Measurements from ENCODE around the gene CTXN1. TPM values are rescaled to one million over a fixed set of nuclear protein-coding genes. Genes with fewer than 3 reads are reported as not detected.

CTXN1 gene
- total and polyA plus RNA-seq, 2 donors (not counting 3 experiments of a cell fraction or from before 2014, with no cell fraction given) = 16.0 to 27.6 TPM

- BruUV-seq (replicated peaks) = no TSS peak
- H3K79me2 ChIP-seq (ENCODE audit: control insufficient read depth, insufficient read depth, low read length) = peaks cover 22% of the 10 kb centered on the region
- ChIA-PET CTCF (interaction anchor here (0.6 to 3.4 kb wide), 33 partner anchors 10 to 856 kb away, joined by 3 to 101 read pairs (median 6); partner anchors contain the start of genes ELAVL1, KANK3, MAP2K7 and SNAPC2), POLR2A (interaction anchor here (0.6 to 2.0 kb wide), 7 partner anchors 9 to 309 kb away, joined by 4 to 21 read pairs (median 6); partner anchors contain the start of gene SNAPC2)
- FAIRE-seq (peak; percentile 95), DNase-seq (ENCODE audit: low read depth, low spot score) (peak; percentile 99)
- H3K27me3 ChIP-seq (ENCODE audit: control insufficient read depth in 2 of 2, insufficient read depth in 2 of 2, low read length in 2 of 2) = no peaks in the 10 kb centered on the region
- H3K36me3 ChIP-seq (ENCODE audit: control insufficient read depth in 2 of 2, extremely low read depth in 1 of 2, insufficient read depth in 2 of 2, low read length in 2 of 2) = peaks cover 0 to 4% of the 10 kb centered on the region in 2 experiments
- H3K4me1 ChIP-seq (ENCODE audit: control insufficient read depth, extremely low read depth, insufficient read depth, low read length) = peaks cover 9% of the 10 kb centered on the region
- peak within 1 kb of the TSS; percentile 98 for H3K4me2 ChIP-seq (ENCODE audit: insufficient read depth, low read length)
- H3K9me3 ChIP-seq (replicated peaks; ENCODE audit: control insufficient read depth, insufficient read depth, low read length) = no peaks in the 10 kb centered on the region
- H3K27ac ChIP-seq (ENCODE audit: insufficient read depth, low read depth, low read length) = peak within 1 kb of the TSS; percentile 89
- H3K4me3 ChIP-seq (replicated peaks in 1 of 3; ENCODE audit: insufficient read depth in 1 of 3, low read depth in 1 of 3, low read length in 3 of 3) = peak within 1 kb of the TSS; percentile 73 to 93 (median 88)
- no peaks in the 10 kb centered on the region for H3K9me1 ChIP-seq (replicated peaks; ENCODE audit: control insufficient read depth, extremely low read depth, insufficient read depth, low read length)
- H3K9ac ChIP-seq (replicated peaks; ENCODE audit: extremely low read depth, insufficient read depth, low read length) = peak within 1 kb of the TSS; percentile 98
- H4K20me1 ChIP-seq (replicated peaks; ENCODE audit: control insufficient read depth, extremely low read depth, insufficient read depth, low read length) = no peaks in the 10 kb centered on the region
- intact Hi-C loops (cut with micrococcal nuclease) (loop anchor here (1.0 to 2.0 kb wide), 6 partner anchors 14 to 310 kb away; partner anchors contain the start of gene SNAPC2), dilution Hi-C loops (cut with MboI; ENCODE audit: extremely low pct_ligation_motif_present, low sequenced_read_pairs) (no loop called here)
- peak within 1 kb of the TSS; percentile 98 for H2AFZ ChIP-seq (ENCODE audit: low read depth, low read length)
- TF ChIP-seq GATA2 (IDR thresholded peaks at IDR 0.05; ENCODE audit: insufficient read depth, insufficient read length, low read depth, low read length) (no peak), POLR2AphosphoS5 (IDR thresholded peaks at IDR 0.05; ENCODE audit: insufficient read depth, low read depth, low read length) (peak; percentile 80), POLR2A (IDR thresholded peaks at IDR 0.05; ENCODE audit: low read depth, low read length) (peak; percentile 96), EZH2 (IDR thresholded peaks at IDR 0.05; ENCODE audit: borderline replicate concordance, low read depth, low read length, severe bottlenecking) (no peak), JUN (IDR thresholded peaks at IDR 0.05; ENCODE audit: borderline replicate concordance, insufficient read depth, insufficient read length, low read depth) (no peak), FOS (IDR thresholded peaks at IDR 0.05; ENCODE audit: borderline replicate concordance, insufficient read depth, low read length) (no peak), MYC (IDR thresholded peaks at IDR 0.05; ENCODE audit: low read depth, low read length) (peak; percentile 32)
- TF ChIP-seq, protein P1, sequence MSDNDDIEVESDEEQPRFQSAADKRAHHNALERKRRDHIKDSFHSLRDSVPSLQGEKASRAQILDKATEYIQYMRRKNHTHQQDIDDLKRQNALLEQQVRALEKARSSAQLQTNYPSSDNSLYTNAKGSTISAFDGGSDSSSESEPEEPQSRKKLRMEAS (IDR thresholded peaks at IDR 0.05; ENCODE audit: insufficient read depth, insufficient read length) = peak; percentile 88
- TF ChIP-seq, protein P2, sequence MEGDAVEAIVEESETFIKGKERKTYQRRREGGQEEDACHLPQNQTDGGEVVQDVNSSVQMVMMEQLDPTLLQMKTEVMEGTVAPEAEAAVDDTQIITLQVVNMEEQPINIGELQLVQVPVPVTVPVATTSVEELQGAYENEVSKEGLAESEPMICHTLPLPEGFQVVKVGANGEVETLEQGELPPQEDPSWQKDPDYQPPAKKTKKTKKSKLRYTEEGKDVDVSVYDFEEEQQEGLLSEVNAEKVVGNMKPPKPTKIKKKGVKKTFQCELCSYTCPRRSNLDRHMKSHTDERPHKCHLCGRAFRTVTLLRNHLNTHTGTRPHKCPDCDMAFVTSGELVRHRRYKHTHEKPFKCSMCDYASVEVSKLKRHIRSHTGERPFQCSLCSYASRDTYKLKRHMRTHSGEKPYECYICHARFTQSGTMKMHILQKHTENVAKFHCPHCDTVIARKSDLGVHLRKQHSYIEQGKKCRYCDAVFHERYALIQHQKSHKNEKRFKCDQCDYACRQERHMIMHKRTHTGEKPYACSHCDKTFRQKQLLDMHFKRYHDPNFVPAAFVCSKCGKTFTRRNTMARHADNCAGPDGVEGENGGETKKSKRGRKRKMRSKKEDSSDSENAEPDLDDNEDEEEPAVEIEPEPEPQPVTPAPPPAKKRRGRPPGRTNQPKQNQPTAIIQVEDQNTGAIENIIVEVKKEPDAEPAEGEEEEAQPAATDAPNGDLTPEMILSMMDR (IDR thresholded peaks at IDR 0.05; ENCODE audit: extremely low read depth in 1 of 2, insufficient read depth in 1 of 2, low read depth in 1 of 2, low read length in 2 of 2) = no peak
Observed at GRCh38 chr19:7943444-7944176, 17.7 kb upstream of the CTXN1 start, which contains the start of gene TIMM44. Gene TIMM44 (minus strand): TSS chr19:7943666. CDS start chr19:7943651, 15 bp downstream.
